GM10248 (cell line): Measurements from ENCODE around the gene GPR27.

Experiments
- CTCF ChIA-PET: fragments of 300-600 bp; sonication (Branson Sonifier 250); formaldehyde crosslinking; extraction: SDS; loops from one replicate; lab custom pipeline; 2021; ENCODE audit warnings: antibody characterized with exemption; lab: Yijun Ruan, JAX
- POLR2A ChIA-PET: fragments of 350-650 bp; sonication (Branson Sonifier 250); formaldehyde crosslinking; extraction: SDS; loops from one replicate; lab custom pipeline; 2020; ENCODE audit warnings: antibody characterized with exemption; lab: Yijun Ruan, JAX
- DNase-seq: peaks from one replicate; pipeline ENCODE4 v3.0.0; 2012; ENCODE audit errors: extremely low spot score
- TF ChIP-seq, protein P1 (sequence below): IDR thresholded peaks from 2 replicates; pipeline ENCODE4 v1.5.1; 2012; ENCODE audit warnings: mild to moderate bottlenecking, low read depth; ENCODE audit errors: extremely low read depth, missing control alignments, control extremely low read depth

The GPR27 gene

DNA sequence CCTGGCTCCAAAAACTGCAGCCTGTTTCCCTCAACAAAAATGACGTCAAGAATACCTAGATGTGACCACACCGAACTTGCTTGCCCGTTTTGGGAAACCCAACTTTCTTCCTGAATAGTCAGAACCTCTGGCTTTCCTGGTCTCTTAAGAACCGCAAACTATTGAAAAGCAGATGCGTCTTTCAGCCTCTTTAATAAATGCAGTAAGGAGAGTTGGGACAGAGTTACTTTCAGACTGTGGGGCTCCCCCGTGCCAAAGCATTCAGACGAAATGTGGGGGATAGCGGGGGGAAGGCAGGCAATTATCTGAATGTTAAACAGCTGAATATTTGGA, 32.5 kb downstream of the GPR27 start:
- TF ChIP-seq, protein P1, sequence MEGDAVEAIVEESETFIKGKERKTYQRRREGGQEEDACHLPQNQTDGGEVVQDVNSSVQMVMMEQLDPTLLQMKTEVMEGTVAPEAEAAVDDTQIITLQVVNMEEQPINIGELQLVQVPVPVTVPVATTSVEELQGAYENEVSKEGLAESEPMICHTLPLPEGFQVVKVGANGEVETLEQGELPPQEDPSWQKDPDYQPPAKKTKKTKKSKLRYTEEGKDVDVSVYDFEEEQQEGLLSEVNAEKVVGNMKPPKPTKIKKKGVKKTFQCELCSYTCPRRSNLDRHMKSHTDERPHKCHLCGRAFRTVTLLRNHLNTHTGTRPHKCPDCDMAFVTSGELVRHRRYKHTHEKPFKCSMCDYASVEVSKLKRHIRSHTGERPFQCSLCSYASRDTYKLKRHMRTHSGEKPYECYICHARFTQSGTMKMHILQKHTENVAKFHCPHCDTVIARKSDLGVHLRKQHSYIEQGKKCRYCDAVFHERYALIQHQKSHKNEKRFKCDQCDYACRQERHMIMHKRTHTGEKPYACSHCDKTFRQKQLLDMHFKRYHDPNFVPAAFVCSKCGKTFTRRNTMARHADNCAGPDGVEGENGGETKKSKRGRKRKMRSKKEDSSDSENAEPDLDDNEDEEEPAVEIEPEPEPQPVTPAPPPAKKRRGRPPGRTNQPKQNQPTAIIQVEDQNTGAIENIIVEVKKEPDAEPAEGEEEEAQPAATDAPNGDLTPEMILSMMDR: no peak
- ChIA-PET CTCF (no interaction called here), POLR2A (no interaction called here)
- DNase-seq: no peak

DNA sequence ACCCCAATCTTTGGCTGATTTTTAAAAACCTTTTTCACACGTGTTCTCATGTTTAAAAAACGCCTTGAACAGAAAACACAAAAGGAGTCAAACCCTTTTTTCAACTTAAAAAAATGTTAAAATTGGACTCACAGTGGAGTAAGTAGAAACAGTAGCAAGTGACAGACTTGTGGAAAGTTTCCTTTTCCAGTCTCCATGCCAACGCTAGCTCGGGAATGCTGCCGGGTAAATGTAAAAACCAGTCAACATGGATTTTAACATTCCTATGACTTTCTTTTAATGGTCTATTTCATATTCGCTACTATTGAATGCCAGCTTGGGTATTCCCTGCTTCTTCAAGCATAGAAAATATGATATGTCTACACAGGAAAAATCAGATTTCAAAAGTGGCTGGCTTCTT, 32.9 kb downstream of the GPR27 start:
- ChIA-PET CTCF (no interaction called here), POLR2A (no interaction called here)
- DNase-seq: no peak
- TF ChIP-seq, protein P1: no peak

DNA sequence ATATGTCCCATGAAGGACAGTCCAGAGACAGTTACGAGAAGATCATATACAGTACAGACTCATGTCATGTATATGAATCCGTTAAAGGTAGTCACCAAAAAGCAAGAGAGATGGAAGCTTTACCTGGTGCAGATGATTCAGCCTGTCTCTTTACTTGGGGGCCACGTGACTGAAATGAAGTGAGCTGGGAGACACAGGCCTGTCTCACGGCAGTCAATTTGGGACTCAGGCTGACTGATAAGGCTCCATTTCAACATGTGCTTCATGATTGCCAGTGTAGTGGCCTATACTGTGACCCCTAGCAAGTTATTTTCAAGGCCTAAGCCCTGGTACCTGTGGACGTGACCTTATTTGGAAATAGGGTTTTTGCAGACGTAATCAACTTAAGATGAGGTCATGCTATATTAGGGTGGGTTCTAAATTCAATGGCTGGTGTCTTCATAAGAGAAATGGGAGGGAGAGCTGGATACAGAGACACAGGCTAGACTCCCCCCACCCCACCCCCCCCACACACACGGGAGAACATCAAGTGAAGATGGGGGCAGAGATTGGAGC, 34.3 kb downstream of the GPR27 start:
- no peak for DNase-seq
- TF ChIP-seq, protein P1: no peak
- ChIA-PET POLR2A (no interaction called here), CTCF (no interaction called here)

- no peak for DNase-seq
- ChIA-PET POLR2A (no interaction called here), CTCF (interaction anchor here (1.0 kb wide), 1 partner anchor 69 kb away, joined by 3 read pairs; no protein-coding TSS in a partner anchor)
Observed at GRCh38 chr3:71789922-71790321, 36.3 kb downstream of the GPR27 start.

DNA sequence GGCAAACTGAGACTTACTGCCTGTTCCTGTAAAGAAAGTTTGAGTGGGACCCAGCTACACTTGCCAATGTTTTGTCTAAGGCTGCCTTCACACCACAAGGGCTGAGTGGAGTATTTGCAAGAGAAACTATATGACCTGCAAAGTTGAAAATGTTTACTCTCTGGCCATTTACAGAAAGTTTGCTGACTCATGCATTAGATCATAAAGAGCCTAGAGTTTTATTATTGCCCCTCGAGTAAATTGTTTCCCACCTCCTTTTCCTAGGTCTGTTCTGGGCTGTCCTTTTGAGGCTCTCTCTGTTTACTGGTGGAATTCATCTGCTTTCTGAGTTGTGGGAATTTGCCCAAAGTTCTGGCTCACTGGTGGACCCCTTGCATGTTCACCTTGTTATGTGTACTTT, 38.0 kb downstream of the GPR27 start:
- CTCF ChIA-PET: interaction anchor here (1.4 kb wide), 1 partner anchor 11 kb away, joined by 4 read pairs; no protein-coding TSS in a partner anchor
- TF ChIP-seq, protein P1: no peak
- POLR2A ChIA-PET: no interaction called here
- no peak for DNase-seq

More at GRCh38 chr3:71789922-71790321, 36.3 kb downstream of the GPR27 start:
- TF ChIP-seq, protein P1: no peak

DNA sequence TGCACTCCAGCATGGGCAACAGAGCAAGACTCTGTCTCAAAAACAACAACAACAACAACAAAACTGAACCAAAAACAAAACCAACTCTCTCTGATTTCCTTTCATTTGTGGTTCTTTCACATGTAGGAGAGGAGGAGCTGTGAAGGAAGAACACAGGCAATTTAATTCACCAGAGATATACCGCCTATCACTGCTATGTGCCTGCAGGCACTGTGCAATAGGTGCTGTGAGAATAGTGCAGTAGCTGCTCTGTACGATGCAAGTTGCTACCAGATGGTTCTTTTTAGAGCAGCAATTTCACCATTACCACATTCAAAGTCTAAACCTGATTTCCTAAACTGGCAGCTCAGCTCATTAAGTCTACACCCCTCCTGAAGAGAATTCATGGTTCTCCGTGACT, 42.6 kb downstream of the GPR27 start:
- no peak for DNase-seq
- ChIA-PET POLR2A (no interaction called here), CTCF (no interaction called here)
- TF ChIP-seq, protein P1: no peak
